ENCODE measurements around the gene SLC8A2. TPM values are rescaled to one million over a fixed set of nuclear protein-coding genes. Genes with fewer than 3 reads are reported as not detected.

Gene SLC8A2
- total RNA-seq, 1 donor, result not detected

DNA sequence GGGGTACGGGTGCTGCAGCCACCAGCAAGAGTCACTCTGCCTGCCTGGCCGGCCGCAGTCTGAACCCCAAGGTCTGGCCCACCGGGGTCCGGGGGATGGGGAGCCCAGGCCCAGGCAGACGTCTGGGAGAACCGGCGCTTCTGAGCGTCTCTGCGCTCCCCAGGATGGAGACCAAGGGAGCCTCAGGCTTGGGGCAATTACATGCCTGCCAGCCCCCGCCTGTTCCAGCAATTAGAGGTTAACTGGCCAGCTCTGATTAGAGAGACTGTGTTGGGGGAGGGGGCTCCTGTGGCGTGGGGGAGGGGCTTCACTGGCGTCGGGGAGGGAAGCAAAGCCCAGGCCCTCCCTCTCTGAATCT, 64.3 kb downstream of the SLC8A2 start:
- no peak for DNase-seq (ENCODE audit: low read depth)
- no peak overlapping the region for H3K4me3 ChIP-seq (ENCODE audit: low read depth, low read length)
- TF ChIP-seq, protein P1, sequence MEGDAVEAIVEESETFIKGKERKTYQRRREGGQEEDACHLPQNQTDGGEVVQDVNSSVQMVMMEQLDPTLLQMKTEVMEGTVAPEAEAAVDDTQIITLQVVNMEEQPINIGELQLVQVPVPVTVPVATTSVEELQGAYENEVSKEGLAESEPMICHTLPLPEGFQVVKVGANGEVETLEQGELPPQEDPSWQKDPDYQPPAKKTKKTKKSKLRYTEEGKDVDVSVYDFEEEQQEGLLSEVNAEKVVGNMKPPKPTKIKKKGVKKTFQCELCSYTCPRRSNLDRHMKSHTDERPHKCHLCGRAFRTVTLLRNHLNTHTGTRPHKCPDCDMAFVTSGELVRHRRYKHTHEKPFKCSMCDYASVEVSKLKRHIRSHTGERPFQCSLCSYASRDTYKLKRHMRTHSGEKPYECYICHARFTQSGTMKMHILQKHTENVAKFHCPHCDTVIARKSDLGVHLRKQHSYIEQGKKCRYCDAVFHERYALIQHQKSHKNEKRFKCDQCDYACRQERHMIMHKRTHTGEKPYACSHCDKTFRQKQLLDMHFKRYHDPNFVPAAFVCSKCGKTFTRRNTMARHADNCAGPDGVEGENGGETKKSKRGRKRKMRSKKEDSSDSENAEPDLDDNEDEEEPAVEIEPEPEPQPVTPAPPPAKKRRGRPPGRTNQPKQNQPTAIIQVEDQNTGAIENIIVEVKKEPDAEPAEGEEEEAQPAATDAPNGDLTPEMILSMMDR (IDR thresholded peaks at IDR 0.05; ENCODE audit: insufficient read depth, low read depth, low read length), result no peak

DNA sequence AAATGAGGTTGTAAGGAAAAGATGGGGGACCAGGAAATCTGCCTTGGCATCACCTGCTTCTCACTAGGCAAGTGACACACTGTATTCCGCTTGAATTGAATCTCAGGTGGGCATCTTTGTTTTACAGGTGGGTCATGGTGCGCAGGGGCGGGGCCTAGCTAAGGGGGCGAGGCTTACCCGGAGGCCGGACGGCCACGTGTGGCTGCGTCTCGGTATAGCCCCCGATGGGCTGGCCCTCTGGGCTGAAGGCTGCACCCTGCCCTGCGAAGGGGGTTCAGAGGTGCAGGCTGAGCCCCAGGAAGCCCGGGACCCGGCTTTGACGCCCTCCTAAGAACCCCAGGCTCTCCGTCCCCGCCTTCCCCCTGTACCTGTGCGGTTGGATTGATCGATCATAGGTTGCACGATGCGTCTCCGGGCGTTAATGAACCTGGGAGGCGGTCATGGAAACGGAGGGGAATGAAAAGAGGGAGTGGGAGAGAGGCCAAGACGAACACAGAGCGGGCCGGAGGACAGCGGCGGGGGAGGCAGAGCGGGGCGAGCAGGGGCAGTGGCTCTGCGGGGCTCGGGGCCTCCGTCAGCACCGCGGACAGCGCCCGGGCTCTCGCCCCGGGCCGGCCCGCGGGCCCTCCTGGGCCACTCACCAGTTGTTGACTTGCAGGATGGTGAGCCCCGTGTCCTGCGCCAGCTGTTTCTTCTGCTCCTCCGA, 64.8 kb downstream of the SLC8A2 start:
- TF ChIP-seq, protein P1 (IDR thresholded peaks at IDR 0.05; ENCODE audit: insufficient read depth, low read depth, low read length), result no peak
- no peak overlapping the region for H3K4me3 ChIP-seq (ENCODE audit: low read depth, low read length)
- no peak for DNase-seq (ENCODE audit: low read depth)

DNA sequence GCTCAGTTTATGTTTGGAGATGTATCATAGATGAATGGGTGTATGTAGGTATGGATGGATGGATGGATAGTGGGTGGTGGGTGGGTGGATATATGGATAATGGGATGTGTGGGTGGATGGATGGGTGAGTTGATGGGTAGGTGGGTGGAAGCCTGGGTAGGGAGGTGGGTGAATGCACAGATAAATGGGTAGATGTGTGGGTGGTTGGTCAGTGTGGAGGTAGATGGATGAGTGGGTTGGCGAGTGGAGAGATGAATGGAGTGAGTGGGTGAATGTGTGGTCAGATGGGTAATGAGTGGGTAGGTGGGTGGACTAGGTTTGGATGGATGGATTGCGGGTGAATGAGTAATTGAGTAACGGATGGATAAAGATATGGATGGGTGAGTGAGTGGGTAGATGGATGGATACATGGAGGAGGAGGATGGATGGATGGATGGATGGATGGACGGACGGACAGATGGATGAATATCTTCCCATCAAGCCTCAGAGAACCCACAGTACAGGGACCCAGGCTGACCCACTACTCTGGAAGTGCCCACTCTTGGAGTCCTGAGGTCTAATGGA, 65.8 kb downstream of the SLC8A2 start:
- DNase-seq (ENCODE audit: low read depth), result no peak
- TF ChIP-seq, protein P1 (IDR thresholded peaks at IDR 0.05; ENCODE audit: insufficient read depth, low read depth, low read length), result no peak
- H3K4me3 ChIP-seq (ENCODE audit: low read depth, low read length), result no peak overlapping the region

GRCh38 chr19:47405197-47405550, 66.5 kb downstream of the SLC8A2 start:
- no peak for DNase-seq (ENCODE audit: low read depth)
- H3K4me3 ChIP-seq (ENCODE audit: low read depth, low read length), result no peak overlapping the region

GRCh38 chr19:47404334-47405196, 67.1 kb downstream of the SLC8A2 start:
- DNase-seq (ENCODE audit: low read depth), result no peak
- no peak overlapping the region for H3K4me3 ChIP-seq (ENCODE audit: low read depth, low read length)
- TF ChIP-seq, protein P1 (IDR thresholded peaks at IDR 0.05; ENCODE audit: insufficient read depth, low read depth, low read length), result no peak

More at GRCh38 chr19:47405197-47405550, 66.5 kb downstream of the SLC8A2 start:
- TF ChIP-seq, protein P1 (IDR thresholded peaks at IDR 0.05; ENCODE audit: insufficient read depth, low read depth, low read length), result no peak

- TF ChIP-seq, protein P1 (IDR thresholded peaks at IDR 0.05; ENCODE audit: insufficient read depth, low read depth, low read length), result no peak
- no peak overlapping the region for H3K4me3 ChIP-seq (ENCODE audit: low read depth, low read length)
- no peak for DNase-seq (ENCODE audit: low read depth)
These were observed 69.2 kb downstream of the SLC8A2 start for GRCh38 chr19:47402504-47402903.
